Parathyroid adenoma (tissue), 2 donors: ENCODE measurements around the gene NCOA3.

Experiments
- H2AFZ ChIP-seq: fragments of 300-600 bp; sonication (generic); one replicate; pipeline ENCODE4 v1.7.0; 2017; ENCODE audit warnings: antibody characterized with exemption, mild to moderate bottlenecking
- H3K27ac ChIP-seq: fragments of 300-600 bp; sonication (generic); one replicate; pipeline ENCODE4 v1.7.0; 2017
- H3K27me3 ChIP-seq: fragments of 300-600 bp; sonication (generic); one replicate; pipeline ENCODE4 v1.7.0; 2017; ENCODE audit warnings: low read length; ENCODE audit not compliant: control insufficient read depth, insufficient read depth
- H3K36me3 ChIP-seq: fragments of 300-600 bp; sonication (generic); one replicate; pipeline ENCODE4 v1.7.0; 2017; ENCODE audit warnings: low read length; ENCODE audit not compliant: control insufficient read depth, insufficient read depth
- H3K4me1 ChIP-seq: fragments of 300-600 bp; sonication (generic); one replicate; pipeline ENCODE4 v1.7.0; 2017; ENCODE audit warnings: control low read depth
- H3K4me2 ChIP-seq: fragments of 300-600 bp; sonication (generic); one replicate; pipeline ENCODE4 v1.7.0; 2017; ENCODE audit warnings: low read length
- H3K4me3 ChIP-seq: fragments of 300-600 bp; sonication (generic); one replicate; pipeline ENCODE4 v1.7.0; 2017; ENCODE audit warnings: low read depth, low read length
- H3K79me2 ChIP-seq: fragments of 300-600 bp; sonication (generic); one replicate; pipeline ENCODE4 v1.7.0; 2017; ENCODE audit warnings: control low read depth
- H3K9ac ChIP-seq: fragments of 300-600 bp; sonication (generic); one replicate; pipeline ENCODE4 v1.7.0; 2017; ENCODE audit warnings: mild to moderate bottlenecking
- H3K9me3 ChIP-seq: fragments of 300-600 bp; sonication (generic); one replicate; pipeline ENCODE4 v1.7.0; 2017; ENCODE audit warnings: low read length; ENCODE audit not compliant: control insufficient read depth
- TF ChIP-seq, protein P1 (sequence below): fragments of 300-600 bp; sonication (generic); IDR thresholded peaks from one replicate; pipeline ENCODE4 v1.7.0; 2017; ENCODE audit warnings: antibody characterized with exemption, mild to moderate bottlenecking
- donor health status: primary hyperparathyroidism.

The NCOA3 gene

GRCh38 chr20:47509104-47509661 is 7.5 kb downstream of the NCOA3 start:
- Histone ChIP-seq H3K4me3 (no peak overlapping the region), H3K4me2 (no peak overlapping the region), H3K27me3 (no peaks in the 10 kb centered on the region), H3K27ac (no peak overlapping the region), H3K9me3 (no peaks in the 10 kb centered on the region), H3K79me2 (peaks cover 51% of the 10 kb centered on the region), H3K9ac (no peak overlapping the region), H3K4me1 (no peaks in the 10 kb centered on the region), H3K36me3 (no peaks in the 10 kb centered on the region), H2AFZ (no peak overlapping the region)
- TF ChIP-seq, protein P1, sequence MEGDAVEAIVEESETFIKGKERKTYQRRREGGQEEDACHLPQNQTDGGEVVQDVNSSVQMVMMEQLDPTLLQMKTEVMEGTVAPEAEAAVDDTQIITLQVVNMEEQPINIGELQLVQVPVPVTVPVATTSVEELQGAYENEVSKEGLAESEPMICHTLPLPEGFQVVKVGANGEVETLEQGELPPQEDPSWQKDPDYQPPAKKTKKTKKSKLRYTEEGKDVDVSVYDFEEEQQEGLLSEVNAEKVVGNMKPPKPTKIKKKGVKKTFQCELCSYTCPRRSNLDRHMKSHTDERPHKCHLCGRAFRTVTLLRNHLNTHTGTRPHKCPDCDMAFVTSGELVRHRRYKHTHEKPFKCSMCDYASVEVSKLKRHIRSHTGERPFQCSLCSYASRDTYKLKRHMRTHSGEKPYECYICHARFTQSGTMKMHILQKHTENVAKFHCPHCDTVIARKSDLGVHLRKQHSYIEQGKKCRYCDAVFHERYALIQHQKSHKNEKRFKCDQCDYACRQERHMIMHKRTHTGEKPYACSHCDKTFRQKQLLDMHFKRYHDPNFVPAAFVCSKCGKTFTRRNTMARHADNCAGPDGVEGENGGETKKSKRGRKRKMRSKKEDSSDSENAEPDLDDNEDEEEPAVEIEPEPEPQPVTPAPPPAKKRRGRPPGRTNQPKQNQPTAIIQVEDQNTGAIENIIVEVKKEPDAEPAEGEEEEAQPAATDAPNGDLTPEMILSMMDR: no peak

DNA sequence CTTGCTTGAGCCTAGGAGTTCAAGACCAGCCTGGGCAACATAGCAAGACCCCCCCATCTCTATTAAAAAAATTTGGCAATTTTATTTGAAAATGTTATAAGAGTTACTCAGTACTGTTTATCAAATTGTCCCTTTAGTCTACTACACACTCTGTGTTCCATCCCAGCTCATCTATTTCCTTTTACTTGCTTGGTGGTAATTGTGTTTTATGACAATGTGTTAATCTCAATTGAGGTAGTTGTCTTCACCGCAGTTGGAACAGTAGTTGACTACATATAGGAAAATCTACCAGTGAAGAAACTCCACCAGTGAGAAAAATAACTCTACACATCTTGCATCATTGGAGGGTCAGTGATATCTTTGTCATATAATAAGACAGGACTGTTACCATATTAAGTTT is 8.0 kb downstream of the NCOA3 start:
- Histone ChIP-seq H3K4me3 (no peak overlapping the region), H3K4me1 (no peaks in the 10 kb centered on the region), H3K27ac (no peak overlapping the region), H3K36me3 (no peaks in the 10 kb centered on the region), H2AFZ (no peak overlapping the region), H3K79me2 (peaks cover 54% of the 10 kb centered on the region), H3K9me3 (no peaks in the 10 kb centered on the region), H3K27me3 (no peaks in the 10 kb centered on the region), H3K4me2 (no peak overlapping the region), H3K9ac (no peak overlapping the region)
- TF ChIP-seq, protein P1: no peak

- Histone ChIP-seq H3K79me2 (peaks cover 49% of the 10 kb centered on the region), H3K4me3 (no peak overlapping the region), H2AFZ (no peak overlapping the region), H3K4me1 (no peaks in the 10 kb centered on the region), H3K27ac (no peak overlapping the region), H3K36me3 (no peaks in the 10 kb centered on the region), H3K9me3 (no peaks in the 10 kb centered on the region), H3K27me3 (no peaks in the 10 kb centered on the region), H3K9ac (no peak overlapping the region), H3K4me2 (no peak overlapping the region)
- TF ChIP-seq, protein P1: no peak
These were observed 14.2 kb downstream of the NCOA3 start for GRCh38 chr20:47515843-47516242.

DNA sequence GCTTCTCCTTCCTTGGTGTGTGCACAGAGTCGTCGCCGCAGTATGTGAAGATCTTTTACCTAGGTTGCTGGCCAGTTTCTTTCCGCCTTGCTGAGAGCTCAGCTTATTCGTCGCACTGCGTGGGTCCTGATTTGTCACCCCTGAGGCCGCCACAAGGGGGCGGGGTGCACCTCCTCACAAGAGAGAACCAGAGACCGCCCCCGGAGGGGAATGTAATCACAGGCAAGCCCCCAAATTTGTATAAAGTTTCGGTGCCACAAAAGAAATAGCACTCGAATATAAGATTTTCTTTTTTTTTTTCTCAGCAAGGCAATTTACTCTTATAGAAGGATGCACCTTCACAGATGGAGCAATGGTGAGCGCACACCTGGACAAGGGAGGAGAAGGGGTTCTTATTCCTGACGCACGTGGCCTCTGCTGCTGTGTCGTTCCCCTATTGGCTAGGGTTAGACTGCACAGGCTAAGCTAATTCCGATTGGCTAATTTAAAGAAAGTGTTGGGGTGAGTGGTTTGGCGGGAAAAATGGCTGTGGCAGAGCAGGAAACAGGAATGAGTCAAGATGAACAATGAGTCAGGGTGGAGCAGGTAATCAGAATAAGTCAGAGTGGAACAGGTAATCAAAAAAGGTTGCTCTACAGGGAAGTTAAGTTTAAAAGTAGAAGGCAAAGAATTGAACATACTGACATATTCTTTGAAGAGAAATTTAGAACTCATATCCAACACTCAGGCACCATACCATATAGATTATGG is 19.5 kb downstream of the NCOA3 start:
- Histone ChIP-seq H3K36me3 (no peaks in the 10 kb centered on the region), H3K9me3 (no peaks in the 10 kb centered on the region), H3K27ac (no peak overlapping the region), H2AFZ (no peak overlapping the region), H3K4me3 (no peak overlapping the region), H3K9ac (no peak overlapping the region), H3K4me1 (no peaks in the 10 kb centered on the region), H3K79me2 (peaks cover 39% of the 10 kb centered on the region), H3K4me2 (no peak overlapping the region), H3K27me3 (no peaks in the 10 kb centered on the region)
- TF ChIP-seq, protein P1: no peak
